SH-SY5Y (cell line): ENCODE results near the gene PNPLA6.

Source experiments
- GATA2 ChIP-seq: IDR thresholded peaks from 2 replicates; pipeline ENCODE4 v1.6.1; 2011; ENCODE audit warnings: mild to moderate bottlenecking, low read depth, low read length
- GATA3 ChIP-seq: IDR thresholded peaks from 2 replicates; pipeline ENCODE4 v1.6.1; 2011; ENCODE audit warnings: low read depth, mild to moderate bottlenecking, low read length, moderate library complexity

DNA sequence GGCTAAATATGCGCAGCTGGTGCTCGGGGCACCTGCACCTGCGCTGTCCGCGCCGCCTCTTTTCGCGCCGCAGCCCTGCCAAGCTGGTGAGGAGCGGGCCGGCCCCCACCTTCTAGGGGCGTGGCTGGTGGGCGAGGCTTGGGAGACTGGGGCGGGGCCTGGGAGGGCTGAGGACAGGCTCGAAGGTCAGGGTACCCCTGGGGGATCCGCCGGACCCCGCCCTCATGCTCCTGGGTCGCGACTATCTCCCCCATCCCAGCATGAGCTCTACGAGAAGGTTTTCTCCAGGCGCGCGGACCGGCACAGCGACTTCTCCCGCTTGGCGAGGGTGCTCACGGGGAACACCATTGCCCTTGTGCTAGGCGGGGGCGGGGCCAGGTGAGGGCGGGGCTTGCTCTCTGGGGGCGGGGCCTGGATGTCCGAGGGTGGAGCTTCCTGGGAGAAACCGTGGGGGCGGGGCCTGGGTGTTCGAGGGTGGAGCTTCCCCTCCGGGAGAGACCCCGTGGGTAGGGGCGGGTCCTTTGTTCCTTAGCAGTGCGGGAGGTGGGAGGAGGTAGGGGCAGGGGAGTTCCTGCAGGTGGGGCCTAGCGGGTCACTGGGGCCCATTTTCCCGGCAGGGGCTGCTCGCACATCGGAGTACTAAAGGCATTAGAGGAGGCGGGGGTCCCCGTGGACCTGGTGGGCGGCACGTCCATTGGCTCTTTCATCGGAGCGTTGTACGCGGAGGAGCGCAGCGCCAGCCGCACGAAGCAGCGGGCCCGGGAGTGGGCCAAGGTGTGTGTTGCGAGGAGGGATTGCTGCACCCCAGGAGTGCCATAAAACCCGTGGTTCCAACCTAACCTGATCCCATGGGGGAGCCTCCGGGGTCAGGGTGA lies 19.7 kb downstream of the PNPLA6 start:
- TF ChIP-seq GATA3 (no peak), GATA2 (no peak)
